ENCODE measurements around the gene ZNF592. TPM values are rescaled to one million over a fixed set of nuclear protein-coding genes. Genes with fewer than 3 reads are reported as not detected.

Gene ZNF592
- total and polyA plus RNA-seq, 2 of the 13 experiments (the other 11 are each of a cell fraction or from before 2014, with no cell fraction given) = 8.2 to 9.8 TPM

DNA sequence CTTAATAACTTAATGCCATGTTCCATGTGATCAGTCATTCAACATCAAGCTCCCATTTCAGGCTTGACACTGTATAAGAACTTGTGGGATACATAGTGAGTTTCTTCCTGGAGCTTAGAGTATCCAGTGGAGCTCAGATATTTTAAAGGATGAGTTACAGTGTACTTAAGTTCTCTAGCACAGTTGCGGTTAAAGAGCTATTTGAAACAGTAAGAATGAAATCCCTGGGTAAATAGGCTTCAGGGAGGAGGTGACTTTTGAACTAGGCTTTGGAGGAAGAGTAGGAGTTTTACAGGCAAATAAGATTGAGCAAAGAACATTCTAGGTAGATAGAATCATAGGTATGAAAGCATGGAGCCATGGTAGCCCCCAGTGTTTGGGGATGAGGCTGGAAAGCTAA, 3.8 kb downstream of the ZNF592 start:
- intact Hi-C loops (cut with micrococcal nuclease; ENCODE audit: unreplicated experiment) = loop anchor here (1.0 to 10.0 kb wide), 2 partner anchors 63 to 94 kb away; partner anchors contain the start of genes ALPK3 and NMB
- peak overlapping the region; percentile 39 for H3K9ac ChIP-seq (ENCODE audit: insufficient read depth, low read depth, low read length)
- H3K27ac ChIP-seq (ENCODE audit: extremely low read length, insufficient read depth, low read length) = peak overlapping the region; percentile 54
- peak overlapping the region in 2 of 3 experiments; percentile 20 to 44; a peak in 3 of 6 replicates for H3K4me3 ChIP-seq (replicated peaks in 1 of 3; ENCODE audit: insufficient read depth in 1 of 3, low read depth in 2 of 3, low read length in 3 of 3)
- H4K20me1 ChIP-seq (ENCODE audit: insufficient read depth, low read length) = peaks cover 27% of the 10 kb centered on the region
- H2AFZ ChIP-seq (ENCODE audit: low read length) = no peak overlapping the region
- peaks cover 81% of the 10 kb centered on the region for H3K79me2 ChIP-seq (ENCODE audit: insufficient read depth, low read length)
- H3K4me1 ChIP-seq (ENCODE audit: insufficient read depth, low read length) = peaks cover 76% of the 10 kb centered on the region
- no peaks in the 10 kb centered on the region; a peak in 1 of 5 replicates for H3K36me3 ChIP-seq (replicated peaks in 1 of 2; ENCODE audit: control insufficient read depth in 1 of 2, insufficient read depth in 2 of 2, low read length in 2 of 2)
- H3K4me2 ChIP-seq (ENCODE audit: low read depth, low read length) = peak overlapping the region; percentile 80
- DNase-seq (ENCODE audit: low spot score) = peak; percentile 63
- 0% methylated on average over 1 of the region's 1 CpG for WGBS (ENCODE audit: low lambda C conversion rate)
- FAIRE-seq = peak; percentile 59
- in situ Hi-C loops (cut with HindIII; ENCODE audit: extremely low pct_ligation_motif_present, low pct_unique_long_range_greater_than_20kb) = no loop called here
- BruUV-seq (replicated peaks) = TSS peak; percentile 4
- POLR2A ChIA-PET = interaction anchor here (0.9 to 1.6 kb wide), 5 partner anchors 9 to 101 kb away, joined by 3 to 10 read pairs (median 3); partner anchors contain the start of gene SEC11A
- CTCF ChIA-PET (ENCODE audit: low intra/inter-chr PET ratio, low total read pairs) = no interaction called here
- no peaks in the 10 kb centered on the region; a peak in 1 of 5 replicates for H3K27me3 ChIP-seq (ENCODE audit: control insufficient read depth in 1 of 2, insufficient read depth in 2 of 2, low read length in 2 of 2)
- no peak for ATAC-seq
- no peaks in the 10 kb centered on the region for H3K9me3 ChIP-seq (ENCODE audit: low read length)
- no peak for TF ChIP-seq SOX13 (IDR thresholded peaks at IDR 0.05)
- peak in 1 of 2 experiments; percentile 61; a peak in 2 of 4 replicates for TF ChIP-seq SOX13 (CRISPR knock-in tag; conservative IDR thresholded peaks at IDR 0.05 in 1 of 2, IDR thresholded peaks at IDR 0.05 in 1 of 2)
- no peak for TF ChIP-seq ZNF224 (CRISPR knock-in tag; IDR thresholded peaks at IDR 0.05)
- no peak for TF ChIP-seq ZNF766 (CRISPR knock-in tag; IDR thresholded peaks at IDR 0.05; ENCODE audit: borderline replicate concordance)
- TF ChIP-seq, protein P1, sequence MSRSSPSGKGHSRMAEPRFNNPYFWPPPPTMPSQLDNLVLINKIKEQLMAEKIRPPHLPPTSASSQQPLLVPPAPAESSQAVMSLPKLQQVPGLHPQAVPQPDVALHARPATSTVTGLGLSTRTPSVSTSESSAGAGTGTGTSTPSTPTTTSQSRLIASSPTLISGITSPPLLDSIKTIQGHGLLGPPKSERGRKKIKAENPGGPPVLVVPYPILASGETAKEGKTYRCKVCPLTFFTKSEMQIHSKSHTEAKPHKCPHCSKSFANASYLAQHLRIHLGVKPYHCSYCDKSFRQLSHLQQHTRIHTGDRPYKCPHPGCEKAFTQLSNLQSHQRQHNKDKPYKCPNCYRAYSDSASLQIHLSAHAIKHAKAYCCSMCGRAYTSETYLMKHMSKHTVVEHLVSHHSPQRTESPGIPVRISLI (CRISPR knock-in tag; IDR thresholded peaks at IDR 0.05; ENCODE audit: borderline replicate concordance) = no peak
- no peak for TF ChIP-seq ZFP36L1 (CRISPR knock-in tag; IDR thresholded peaks at IDR 0.05)
- TF ChIP-seq, protein P2, sequence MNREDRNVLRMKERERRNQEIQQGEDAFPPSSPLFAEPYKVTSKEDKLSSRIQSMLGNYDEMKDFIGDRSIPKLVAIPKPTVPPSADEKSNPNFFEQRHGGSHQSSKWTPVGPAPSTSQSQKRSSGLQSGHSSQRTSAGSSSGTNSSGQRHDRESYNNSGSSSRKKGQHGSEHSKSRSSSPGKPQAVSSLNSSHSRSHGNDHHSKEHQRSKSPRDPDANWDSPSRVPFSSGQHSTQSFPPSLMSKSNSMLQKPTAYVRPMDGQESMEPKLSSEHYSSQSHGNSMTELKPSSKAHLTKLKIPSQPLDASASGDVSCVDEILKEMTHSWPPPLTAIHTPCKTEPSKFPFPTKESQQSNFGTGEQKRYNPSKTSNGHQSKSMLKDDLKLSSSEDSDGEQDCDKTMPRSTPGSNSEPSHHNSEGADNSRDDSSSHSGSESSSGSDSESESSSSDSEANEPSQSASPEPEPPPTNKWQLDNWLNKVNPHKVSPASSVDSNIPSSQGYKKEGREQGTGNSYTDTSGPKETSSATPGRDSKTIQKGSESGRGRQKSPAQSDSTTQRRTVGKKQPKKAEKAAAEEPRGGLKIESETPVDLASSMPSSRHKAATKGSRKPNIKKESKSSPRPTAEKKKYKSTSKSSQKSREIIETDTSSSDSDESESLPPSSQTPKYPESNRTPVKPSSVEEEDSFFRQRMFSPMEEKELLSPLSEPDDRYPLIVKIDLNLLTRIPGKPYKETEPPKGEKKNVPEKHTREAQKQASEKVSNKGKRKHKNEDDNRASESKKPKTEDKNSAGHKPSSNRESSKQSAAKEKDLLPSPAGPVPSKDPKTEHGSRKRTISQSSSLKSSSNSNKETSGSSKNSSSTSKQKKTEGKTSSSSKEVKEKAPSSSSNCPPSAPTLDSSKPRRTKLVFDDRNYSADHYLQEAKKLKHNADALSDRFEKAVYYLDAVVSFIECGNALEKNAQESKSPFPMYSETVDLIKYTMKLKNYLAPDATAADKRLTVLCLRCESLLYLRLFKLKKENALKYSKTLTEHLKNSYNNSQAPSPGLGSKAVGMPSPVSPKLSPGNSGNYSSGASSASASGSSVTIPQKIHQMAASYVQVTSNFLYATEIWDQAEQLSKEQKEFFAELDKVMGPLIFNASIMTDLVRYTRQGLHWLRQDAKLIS (CRISPR knock-in tag; IDR thresholded peaks at IDR 0.05) = no peak
- TF ChIP-seq ZFP36 (IDR thresholded peaks at IDR 0.05; ENCODE audit: borderline replicate concordance, low read depth, low read length, partially characterized antibody) = peak; percentile 92
- no peak for TF ChIP-seq FIP1L1 (IDR thresholded peaks at IDR 0.05; ENCODE audit: borderline replicate concordance, insufficient read depth, low read depth, low read length)
- no peak for TF ChIP-seq FOXA1 (IDR thresholded peaks at IDR 0.05)
- peak; percentile 61 for TF ChIP-seq FOXA1 (CRISPR knock-in tag; IDR thresholded peaks at IDR 0.05)
- no peak for TF ChIP-seq ERF (CRISPR knock-in tag; IDR thresholded peaks at IDR 0.05)
- no peak for TF ChIP-seq RBFOX2 (IDR thresholded peaks at IDR 0.05; ENCODE audit: low read depth, low read length)
- TF ChIP-seq ZSCAN29 (CRISPR knock-in tag; conservative IDR thresholded peaks at IDR 0.05) = no peak
- no peak for TF ChIP-seq ZBTB7B (CRISPR knock-in tag; IDR thresholded peaks at IDR 0.05)
- TF ChIP-seq FOXM1 (CRISPR knock-in tag; IDR thresholded peaks at IDR 0.05) = no peak
- TF ChIP-seq TP53 (CRISPR knock-in tag; conservative IDR thresholded peaks at IDR 0.05) = no peak
- TF ChIP-seq ZSCAN9 (CRISPR knock-in tag; IDR thresholded peaks at IDR 0.05; ENCODE audit: borderline replicate concordance) = peak; percentile 18; the same call in 1 of the 2 replicates
- 0 out of 2 replicates have a peak, but pooled peaks have one; percentile 24 for TF ChIP-seq PITX1 (CRISPR knock-in tag; IDR thresholded peaks at IDR 0.05)
- no peak for TF ChIP-seq ZFP1 (CRISPR knock-in tag; IDR thresholded peaks at IDR 0.05)
- no peak; a peak in 1 of 4 replicates for TF ChIP-seq KLF16 (CRISPR knock-in tag; IDR thresholded peaks at IDR 0.05)
- TF ChIP-seq RFX1 (IDR thresholded peaks at IDR 0.05) = no peak
- no peak for TF ChIP-seq KDM4B (CRISPR knock-in tag; IDR thresholded peaks at IDR 0.05)
- no peak for TF ChIP-seq ZFY (CRISPR knock-in tag; IDR thresholded peaks at IDR 0.05)
